ENCODE results near the gene FOXK2. TPM values are rescaled to one million over a fixed set of nuclear protein-coding genes. Genes with fewer than 3 reads are reported as not detected.

FOXK2 gene
- total RNA-seq, 1 experiment from 2014 or later, result 78.9 TPM

- no peaks in the 10 kb centered on the region for H3F3A ChIP-seq (ENCODE audit: insufficient read depth, low read depth)
- H2AFZ ChIP-seq, result no peak overlapping the region
- ChIA-PET POLR2A (ENCODE audit: unreplicated experiment) (no interaction called here), CTCF (no interaction called here)
- intact Hi-C loops (cut with micrococcal nuclease; ENCODE audit: unreplicated experiment), result no loop called here
- H3K9me2 ChIP-seq (ENCODE audit: insufficient read depth), result no peaks in the 10 kb centered on the region
- H3K79me2 ChIP-seq (ENCODE audit: low read depth), result no peaks in the 10 kb centered on the region
- peaks cover 5% of the 10 kb centered on the region; the same call in 1 of the 2 replicates for H4K20me1 ChIP-seq (ENCODE audit: insufficient read depth)
- H3K4me3 ChIP-seq, result no peak overlapping the region
- no peak for DNase-seq
- H3K36me3 ChIP-seq (ENCODE audit: low read depth), result no peaks in the 10 kb centered on the region
- no peak for TF ChIP-seq CTCF (conservative IDR thresholded peaks at IDR 0.05)
- no peak for TF ChIP-seq EZH2 (IDR thresholded peaks at IDR 0.05; ENCODE audit: low read depth)
- no peak overlapping the region for H3K4me2 ChIP-seq
- H3K4me1 ChIP-seq (replicated peaks; ENCODE audit: insufficient read depth), result no peaks in the 10 kb centered on the region
- no TSS peak for BruUV-seq (replicated peaks)
- H3K9me3 ChIP-seq (ENCODE audit: insufficient read depth, low read depth), result no peaks in the 10 kb centered on the region
- no peaks in the 10 kb centered on the region for H3K27me3 ChIP-seq (ENCODE audit: insufficient read depth, low read depth)
- no peak overlapping the region for H3K27ac ChIP-seq
Observed at GRCh38 chr17:82623707-82624106, 104.2 kb downstream of the FOXK2 start.

GRCh38 chr17:82627405-82627804 is 107.9 kb downstream of the FOXK2 start:
- H3K27ac ChIP-seq, result no peak overlapping the region
- no peaks in the 10 kb centered on the region for H3K4me1 ChIP-seq (replicated peaks; ENCODE audit: insufficient read depth)
- H3K9me2 ChIP-seq (ENCODE audit: insufficient read depth), result no peaks in the 10 kb centered on the region
- no peak overlapping the region for H3K4me2 ChIP-seq
- H3K27me3 ChIP-seq (ENCODE audit: insufficient read depth, low read depth), result no peaks in the 10 kb centered on the region
- intact Hi-C loops (cut with micrococcal nuclease; ENCODE audit: unreplicated experiment), result no loop called here
- H3K9me3 ChIP-seq (ENCODE audit: insufficient read depth, low read depth), result no peaks in the 10 kb centered on the region
- no peak overlapping the region for H3K4me3 ChIP-seq
- BruUV-seq (replicated peaks), result no TSS peak
- no peaks in the 10 kb centered on the region for H3F3A ChIP-seq (ENCODE audit: insufficient read depth, low read depth)
- DNase-seq, result no peak
- no peak for TF ChIP-seq EZH2 (IDR thresholded peaks at IDR 0.05; ENCODE audit: low read depth)
- TF ChIP-seq CTCF (conservative IDR thresholded peaks at IDR 0.05), result no peak
- H4K20me1 ChIP-seq (ENCODE audit: insufficient read depth), result peaks cover 5% of the 10 kb centered on the region; the same call in 1 of the 2 replicates
- POLR2A ChIA-PET (ENCODE audit: unreplicated experiment), result no interaction called here
- CTCF ChIA-PET, result no interaction called here
- H2AFZ ChIP-seq, result no peak overlapping the region
- H3K36me3 ChIP-seq (ENCODE audit: low read depth), result 0 out of 2 replicates have a peak, but pooled peaks cover 3% of the 10 kb centered on the region
- H3K79me2 ChIP-seq (ENCODE audit: low read depth), result 0 out of 2 replicates have a peak, but pooled peaks cover 6% of the 10 kb centered on the region

- H3K4me2 ChIP-seq, result no peak overlapping the region
- BruUV-seq (replicated peaks), result no TSS peak
- H3K36me3 ChIP-seq (ENCODE audit: low read depth), result 0 out of 2 replicates have a peak, but pooled peaks cover 3% of the 10 kb centered on the region
- no peaks in the 10 kb centered on the region for H3F3A ChIP-seq (ENCODE audit: insufficient read depth, low read depth)
- H3K27me3 ChIP-seq (ENCODE audit: insufficient read depth, low read depth), result no peaks in the 10 kb centered on the region
- H4K20me1 ChIP-seq (ENCODE audit: insufficient read depth), result peaks cover 5% of the 10 kb centered on the region
- no peak for TF ChIP-seq CTCF (conservative IDR thresholded peaks at IDR 0.05)
- no peak for TF ChIP-seq EZH2 (IDR thresholded peaks at IDR 0.05; ENCODE audit: low read depth)
- intact Hi-C loops (cut with micrococcal nuclease; ENCODE audit: unreplicated experiment), result no loop called here
- H3K4me1 ChIP-seq (replicated peaks; ENCODE audit: insufficient read depth), result no peaks in the 10 kb centered on the region
- no peaks in the 10 kb centered on the region for H3K9me3 ChIP-seq (ENCODE audit: insufficient read depth, low read depth)
- DNase-seq, result no peak
- ChIA-PET POLR2A (ENCODE audit: unreplicated experiment) (no interaction called here), CTCF (no interaction called here)
- H3K4me3 ChIP-seq, result no peak overlapping the region
- peaks cover 20% of the 10 kb centered on the region for H3K79me2 ChIP-seq (ENCODE audit: low read depth)
- no peaks in the 10 kb centered on the region for H3K9me2 ChIP-seq (ENCODE audit: insufficient read depth)
- no peak overlapping the region for H3K27ac ChIP-seq
- no peak overlapping the region for H2AFZ ChIP-seq
Observed at GRCh38 chr17:82629748-82630147, 110.2 kb downstream of the FOXK2 start.

Measured in PC-9 (cell line).